Right cardiac atrium (tissue), 5 donors: ENCODE measurements around the gene FUOM. TPM values are rescaled to one million over a fixed set of nuclear protein-coding genes. Genes with fewer than 3 reads are reported as not detected.
"Not testable (repeated sequence)": the region's sequence is repeated elsewhere in the genome, so short reads cannot be mapped to it uniquely, and the experiment has no call there.

Experiments used
- ATAC-seq, 2 donors: fragments of 200-7000 bp; cut with Tn5 transposase; one replicate each; pipeline versions ENCODE4 v1.8.0 to v1.9.1; 2020; ENCODE audit warnings: moderate library complexity in 2 of 2, mild to moderate bottlenecking in 1 of 2
- DNase-seq, 3 donors: peaks; one replicate each; pipeline ENCODE4 v3.0.0-alpha.2; 2020
- H3K27ac ChIP-seq: one replicate; pipeline ENCODE4 v1.5.1; 2013; ENCODE audit warnings: mild to moderate bottlenecking, low read length, control low read depth, moderate library complexity
- H3K27me3 ChIP-seq: one replicate; pipeline ENCODE4 v1.6.1; 2013; ENCODE audit not compliant: control insufficient read depth, insufficient read depth
- H3K4me1 ChIP-seq: one replicate; pipeline ENCODE4 v1.6.1; 2013; ENCODE audit warnings: low read length; ENCODE audit not compliant: control insufficient read depth, insufficient read depth
- H3K4me3 ChIP-seq: one replicate; pipeline ENCODE4 v1.5.1; 2013; ENCODE audit warnings: low read length, control low read depth
- H3K9me3 ChIP-seq: one replicate; pipeline ENCODE4 v1.6.1; 2013; ENCODE audit warnings: low read length; ENCODE audit not compliant: control insufficient read depth
- WGBS: extraction: QIAGEN DNeasy Blood & Tissue Kit; methylation state at CpG from one replicate; pipeline ENCODE4 v1.1.7; 2013; 5-methylcytosine and 5-hydroxymethylcytosine counted together
- intact Hi-C, 4 donors: fragments of 100-400 bp; cut with DNase I; formaldehyde crosslinking; loops; one replicate each; pipeline versions ENCODE4 v1.11.0 to v1.14.0; 2022 to 2023
- polyA plus RNA-seq: library from polyadenylated mRNA; stranded (reverse); fragments of 200-250 nt; gene quantifications from one replicate; pipeline ENCODE4 v1.2.3, GENCODE V29; 2013
- total RNA-seq, 4 donors: library from RNA; stranded (reverse); fragmentation: NEBNext Ultra II Directional; extraction: Animal tissue kit (Norgen Biotek cat#: 25700); gene quantifications; one replicate each; pipeline ENCODE4 v1.2.1, GENCODE V29; 2021
- donor health status: healthy with polysubstance abuse.
- donor health status: DM: no; HTN: yes; CAD: no.
- donor health status: DM: no; HTN: no; CAD: no.
- donor health status: DM: no; HTN: yes; CAD: no; lungs with severe emphysema.
- donor health status: DM: yes; HTN: yes; CAD: no.

Gene FUOM
- total and polyA plus RNA-seq, 5 donors: 19.7 to 26.9 (median 23.3) TPM

DNA sequence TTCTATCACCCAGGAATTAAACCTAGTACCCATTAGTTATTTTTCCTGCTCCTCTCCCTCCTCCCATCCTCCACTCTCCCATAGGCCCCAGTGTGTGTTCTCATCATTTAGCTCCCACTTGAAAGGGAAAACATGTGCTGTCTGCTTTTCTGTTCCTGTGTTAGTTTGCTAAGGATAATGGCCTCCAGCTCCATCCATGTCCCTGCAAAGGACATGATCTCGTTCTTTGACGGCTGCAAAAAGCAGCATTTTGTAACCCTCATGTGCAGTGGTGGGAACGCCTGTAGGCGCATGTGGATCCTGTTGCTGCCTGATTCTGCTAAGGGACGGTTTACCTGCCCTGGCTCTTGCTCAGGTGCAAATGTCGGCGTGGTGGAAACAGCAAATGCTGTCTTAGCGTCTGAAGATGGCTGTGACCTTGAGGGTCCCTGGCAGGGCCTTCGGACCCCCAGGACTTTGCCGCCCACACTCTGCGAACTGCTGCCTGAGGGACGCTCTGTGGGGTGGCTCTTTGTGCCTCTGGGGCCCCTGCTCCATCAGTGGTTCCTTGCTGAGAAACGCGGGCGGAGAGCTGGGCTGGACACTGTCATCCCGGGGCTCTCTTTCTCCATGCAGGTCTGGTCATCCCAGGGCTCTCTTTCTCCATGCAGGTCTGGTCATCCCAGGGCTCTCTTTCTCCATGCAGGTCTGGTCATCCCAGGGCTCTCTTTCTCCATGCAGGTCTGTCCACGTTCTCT lies 30.6 kb upstream of the FUOM start:
- Histone ChIP-seq H3K27me3 (no peaks in the 10 kb centered on the region), H3K27ac (no peak overlapping the region), H3K4me3 (no peak overlapping the region), H3K9me3 (no peaks in the 10 kb centered on the region), H3K4me1 (no peaks in the 10 kb centered on the region)
- DNase-seq (peak in 2 of 3 donors; percentile 5 to 14), ATAC-seq (no peak)
- intact Hi-C loops: no loop called here
- 86% methylated on average over 17 of the region's 17 CpGs for WGBS

DNA sequence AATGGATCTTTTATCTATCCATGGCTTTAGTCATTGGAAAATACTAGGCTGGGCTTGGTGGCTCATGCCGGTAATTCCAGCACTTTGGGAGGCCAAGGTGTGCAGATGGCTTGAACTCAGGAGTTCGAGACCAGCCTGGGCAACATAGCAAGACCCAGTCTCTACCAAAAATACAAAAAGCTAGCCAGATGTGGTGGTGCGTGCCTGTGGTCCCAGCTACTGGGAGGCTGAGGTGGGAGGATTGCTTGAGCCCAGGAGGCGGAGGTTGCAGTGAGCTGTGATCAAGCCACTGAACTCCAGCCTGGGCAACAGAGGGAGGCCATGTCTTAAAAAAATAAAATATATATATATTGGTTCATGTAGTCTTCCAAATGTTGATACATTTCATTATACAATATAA lies 29.1 kb upstream of the FUOM start:
- WGBS: 100% methylated on average over 4 of the region's 4 CpGs
- H3K4me1 ChIP-seq, intact Hi-C loops, H3K9me3 ChIP-seq, H3K27ac ChIP-seq, H3K4me3 ChIP-seq, ATAC-seq, H3K27me3 ChIP-seq: not testable (repeated sequence)
- DNase-seq: peak in 1 of 3 donors; percentile 22

DNA sequence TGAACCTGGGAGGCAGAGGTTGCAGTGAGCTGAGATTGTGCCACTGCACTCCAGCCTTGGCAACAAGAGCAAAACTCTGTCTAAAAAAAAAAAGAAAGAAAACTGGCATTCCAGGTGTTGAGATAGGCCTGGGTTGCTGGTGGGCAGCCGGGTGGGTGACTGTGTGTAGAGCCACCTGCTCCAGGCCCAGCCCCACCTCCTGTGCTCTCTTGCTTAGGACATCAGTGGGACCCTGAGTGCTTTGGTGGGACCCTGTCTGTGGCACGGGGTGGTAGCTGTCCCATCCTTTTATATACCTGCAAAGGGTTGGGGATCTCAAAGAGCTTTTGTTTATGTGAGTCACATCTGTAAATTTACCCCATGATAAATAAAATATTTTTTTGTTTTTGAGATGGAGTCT lies 27.4 kb upstream of the FUOM start:
- Histone ChIP-seq H3K9me3 (no peaks in the 10 kb centered on the region), H3K27ac (no peak overlapping the region), H3K4me3 (no peak overlapping the region), H3K4me1 (no peaks in the 10 kb centered on the region), H3K27me3 (no peaks in the 10 kb centered on the region)
- peak in 2 of 3 donors; percentile 4 to 23 for DNase-seq
- ATAC-seq: no peak
- intact Hi-C loops: no loop called here
- WGBS: 92% methylated on average over 2 of the region's 2 CpGs

DNA sequence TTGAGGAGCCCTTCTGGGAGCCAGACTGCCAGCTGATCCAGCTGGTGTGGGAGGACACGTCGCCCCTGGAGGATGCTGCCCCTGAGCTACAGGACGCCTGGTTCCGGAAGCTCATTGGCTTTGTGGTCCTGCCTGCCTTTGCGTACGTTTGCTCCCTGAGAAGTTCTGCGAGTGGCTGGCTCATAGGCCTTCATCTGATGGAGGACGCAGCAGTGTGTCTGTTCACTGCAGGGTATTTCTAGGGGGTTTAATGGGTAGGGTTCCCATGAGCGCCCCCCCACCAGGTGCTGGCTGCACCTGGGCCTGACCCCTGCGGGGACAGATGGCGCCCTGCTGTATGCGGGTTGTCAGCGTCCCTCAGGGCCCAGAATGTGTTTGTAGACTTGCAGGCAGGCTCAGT lies 26.3 kb upstream of the FUOM start:
- H3K4me1 ChIP-seq: peaks cover 4% of the 10 kb centered on the region

DNA sequence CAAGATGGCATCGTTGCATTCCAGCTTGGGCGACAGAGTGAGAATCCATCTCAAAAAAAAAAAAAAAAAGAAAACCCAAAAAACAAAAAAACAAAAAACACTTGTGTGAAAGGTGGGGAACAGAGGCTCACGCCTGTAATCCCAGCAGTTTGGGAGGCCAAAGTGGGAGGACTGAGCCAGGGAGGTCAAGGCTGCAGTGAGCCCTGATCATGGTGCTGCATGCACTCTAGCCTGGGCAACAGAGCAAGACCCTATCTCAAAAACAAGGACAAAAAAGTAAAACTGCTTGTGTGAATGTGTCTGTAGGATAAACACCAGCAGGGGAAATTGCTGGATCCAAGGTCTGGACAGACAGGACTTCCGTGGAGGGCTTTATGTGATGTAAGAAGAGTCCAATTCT lies 25.7 kb upstream of the FUOM start:
- 93% methylated on average over 4 of the region's 4 CpGs for WGBS
- peaks cover 4% of the 10 kb centered on the region for H3K4me1 ChIP-seq
- ATAC-seq (no peak), DNase-seq (peak in 1 of 3 donors; percentile 9)
- intact Hi-C loops: no loop called here
- no peak overlapping the region for H3K4me3 ChIP-seq
- no peaks in the 10 kb centered on the region for H3K27me3 ChIP-seq
- no peak overlapping the region for H3K27ac ChIP-seq
- H3K9me3 ChIP-seq: no peaks in the 10 kb centered on the region

More for the DNA sequence above, 26.3 kb upstream of the FUOM start:
- no peak overlapping the region for H3K4me3 ChIP-seq
- no peak overlapping the region for H3K27ac ChIP-seq
- intact Hi-C loops: no loop called here
- no peaks in the 10 kb centered on the region for H3K9me3 ChIP-seq
- 90% methylated on average over 13 of the region's 13 CpGs for WGBS
- ATAC-seq: no peak
- H3K27me3 ChIP-seq: no peaks in the 10 kb centered on the region
- DNase-seq: peak in 2 of 3 donors; percentile 11 to 31

DNA sequence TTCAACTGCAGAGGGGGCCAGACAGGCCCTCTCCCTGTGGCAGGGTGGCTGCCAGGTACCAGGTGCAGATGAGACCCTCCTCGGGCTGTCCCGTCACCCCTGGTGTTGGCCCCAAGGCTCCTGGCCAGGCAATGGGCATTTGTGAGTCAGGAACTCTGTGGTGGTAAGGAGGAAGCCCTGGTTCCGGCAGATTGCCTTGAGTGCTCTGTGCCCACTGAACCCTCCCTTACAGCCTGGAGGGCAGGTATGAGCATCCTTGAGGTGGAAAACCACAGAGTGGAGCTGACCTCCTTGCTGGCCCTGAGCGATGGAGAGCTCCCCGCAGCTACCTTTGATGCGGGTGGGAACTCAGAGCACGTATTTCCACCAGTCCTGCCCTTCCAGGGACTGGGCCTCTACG lies 23.2 kb upstream of the FUOM start:
- Histone ChIP-seq H3K27me3 (no peaks in the 10 kb centered on the region), H3K9me3 (no peaks in the 10 kb centered on the region), H3K27ac (no peak overlapping the region), H3K4me1 (peaks cover 4% of the 10 kb centered on the region), H3K4me3 (no peak overlapping the region)
- WGBS: 84% methylated on average over 8 of the region's 8 CpGs
- DNase-seq (peak in 2 of 3 donors; percentile 40 to 49), ATAC-seq (no peak)
- intact Hi-C loops: no loop called here

DNA sequence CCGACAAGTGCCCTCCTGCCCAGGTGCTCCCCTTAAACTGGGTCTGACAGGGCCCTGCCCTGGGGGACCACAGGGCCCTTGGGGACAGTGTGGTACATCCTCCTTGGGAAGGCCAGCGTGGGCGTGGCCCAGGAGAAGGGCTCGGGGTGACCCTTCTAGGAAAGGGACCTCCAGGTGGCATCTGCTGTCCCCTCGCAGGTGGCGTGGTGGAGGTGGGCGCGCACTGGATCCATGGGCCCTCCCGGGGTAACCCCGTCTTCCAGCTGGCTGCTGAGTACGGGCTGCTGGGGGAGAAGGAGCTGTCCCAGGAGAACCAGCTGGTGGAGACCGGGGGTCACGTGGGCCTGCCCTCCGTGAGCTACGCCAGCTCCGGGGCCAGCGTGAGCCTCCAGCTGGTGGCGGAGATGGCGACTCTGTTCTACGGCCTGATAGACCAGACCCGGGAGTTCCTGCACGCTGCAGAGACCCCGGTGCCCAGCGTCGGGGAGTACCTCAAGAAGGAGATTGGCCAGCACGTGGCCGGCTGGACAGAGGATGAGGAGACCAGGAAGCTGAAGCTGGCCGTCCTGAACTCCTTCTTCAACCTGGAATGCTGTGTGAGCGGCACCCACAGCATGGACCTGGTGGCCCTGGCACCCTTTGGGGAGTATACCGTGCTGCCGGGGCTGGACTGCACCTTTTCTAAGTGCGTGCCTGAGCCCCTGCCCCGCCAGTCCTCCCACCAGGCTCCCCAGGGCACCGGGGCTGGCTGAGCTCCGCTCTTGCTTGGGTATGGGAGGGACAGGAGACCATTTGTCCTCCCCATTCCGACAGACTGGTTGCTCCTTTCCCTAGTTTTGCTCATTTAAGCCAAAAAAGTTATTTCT lies 22.2 kb upstream of the FUOM start:
- peak; percentile 42 to 76 (median 75) for DNase-seq
- Histone ChIP-seq H3K27ac (no peak overlapping the region), H3K4me3 (peak overlapping the region; percentile 92), H3K27me3 (no peaks in the 10 kb centered on the region), H3K4me1 (peaks cover 4% of the 10 kb centered on the region), H3K9me3 (no peaks in the 10 kb centered on the region)
- ATAC-seq: peak; percentile 0 to 9
- WGBS: 92% methylated on average over 36 of the region's 36 CpGs
- intact Hi-C loops: no loop called here

DNA sequence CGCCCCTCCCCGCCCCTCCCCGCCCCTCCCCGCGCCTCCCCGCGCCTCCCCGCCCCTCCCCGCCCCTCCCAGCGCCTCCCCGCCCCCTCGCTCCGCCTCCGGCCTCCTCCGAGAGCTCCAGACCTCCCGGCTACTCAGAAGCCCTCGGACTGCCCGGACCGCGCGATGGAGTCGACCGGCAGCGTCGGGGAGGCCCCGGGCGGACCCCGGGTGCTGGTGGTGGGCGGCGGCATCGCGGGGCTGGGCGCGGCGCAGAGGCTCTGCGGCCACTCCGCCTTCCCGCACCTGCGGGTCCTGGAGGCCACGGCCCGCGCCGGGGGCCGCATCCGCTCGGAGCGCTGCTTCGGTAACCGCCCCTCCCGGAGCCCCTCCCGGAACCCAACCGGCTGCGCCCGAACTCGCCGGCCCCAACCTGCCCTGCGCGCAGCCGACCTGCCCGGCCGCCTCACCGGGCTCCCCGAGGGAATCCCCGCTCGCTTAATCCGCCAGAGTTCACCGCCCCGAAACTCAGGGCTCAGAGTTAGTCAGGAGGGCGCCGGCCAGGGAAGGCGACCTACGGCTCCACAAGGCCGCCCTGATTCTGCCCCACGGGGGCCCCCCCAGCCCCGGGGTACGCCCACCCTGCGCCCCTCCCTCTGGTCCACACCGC lies 21.5 kb upstream of the FUOM start, which contains the start of gene PAOX:
Gene PAOX, plus strand, starts transcription at position 111 of the 649 bp plus-strand sequence. Its CDS starts 55 bp downstream, at position 166.
- DNase-seq (peak; percentile 77 to 93 (median 89)), ATAC-seq (peak; percentile 63 to 73)
- intact Hi-C loops: no loop called here
- H3K4me1 ChIP-seq: peaks cover 4% of the 10 kb centered on the region
- WGBS: 4% methylated on average over 68 of the region's 78 CpGs
- H3K27ac ChIP-seq: peak within 1 kb of the TSS; percentile 66
- no peaks in the 10 kb centered on the region for H3K9me3 ChIP-seq
- peak within 1 kb of the TSS; percentile 92 for H3K4me3 ChIP-seq
- H3K27me3 ChIP-seq: no peaks in the 10 kb centered on the region

DNA sequence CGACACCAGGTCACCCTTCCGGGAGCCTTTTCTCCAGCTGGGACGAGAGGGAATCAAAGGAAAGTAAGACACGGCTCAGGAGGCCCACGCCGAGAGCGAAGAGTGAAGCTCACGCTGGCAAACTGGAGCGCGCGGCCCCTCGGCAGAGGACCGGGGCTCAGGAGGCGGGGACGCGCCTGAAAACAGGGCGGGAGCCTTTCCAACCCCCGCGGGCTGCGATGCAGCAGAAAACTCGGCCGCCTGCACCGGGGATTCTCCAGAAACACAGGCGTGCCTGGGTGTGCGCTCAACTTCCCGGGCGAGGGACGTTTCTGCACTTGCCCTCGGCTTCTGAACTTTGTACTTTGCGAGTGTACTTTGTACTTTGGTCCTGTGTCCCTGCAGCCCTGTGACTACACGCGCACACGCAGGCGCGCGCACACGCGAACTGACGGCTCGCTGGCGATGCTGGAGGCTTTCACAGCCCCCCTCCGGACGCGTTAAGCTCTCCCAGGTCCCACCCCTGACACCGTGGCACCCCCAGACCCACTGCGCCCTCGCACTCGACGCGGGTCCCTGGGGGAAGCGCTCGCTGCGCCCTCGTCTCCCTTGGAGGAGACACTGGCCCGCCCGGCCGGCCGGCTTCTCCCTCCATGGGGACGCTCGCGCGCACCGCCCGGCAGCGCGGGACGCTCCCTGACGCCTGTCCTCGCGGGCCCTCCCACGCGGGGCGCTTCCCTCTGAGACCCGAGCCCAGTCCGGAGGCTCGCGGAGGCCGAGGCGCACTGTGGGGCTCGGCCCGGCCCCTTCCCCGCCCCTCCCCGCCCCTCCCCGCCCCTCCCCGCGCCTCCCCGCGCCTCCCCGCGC lies 20.7 kb upstream of the FUOM start:
- DNase-seq (peak; percentile 74 to 90 (median 90)), ATAC-seq (peak; percentile 84 to 88)
- intact Hi-C loops: no loop called here
- WGBS: under 1% methylated on average over 80 of the region's 90 CpGs
- no peaks in the 10 kb centered on the region for H3K9me3 ChIP-seq
- H3K27ac ChIP-seq: peak overlapping the region; percentile 66
- H3K4me1 ChIP-seq: peaks cover 4% of the 10 kb centered on the region
- H3K27me3 ChIP-seq: no peaks in the 10 kb centered on the region
- peak overlapping the region; percentile 80 for H3K4me3 ChIP-seq

DNA sequence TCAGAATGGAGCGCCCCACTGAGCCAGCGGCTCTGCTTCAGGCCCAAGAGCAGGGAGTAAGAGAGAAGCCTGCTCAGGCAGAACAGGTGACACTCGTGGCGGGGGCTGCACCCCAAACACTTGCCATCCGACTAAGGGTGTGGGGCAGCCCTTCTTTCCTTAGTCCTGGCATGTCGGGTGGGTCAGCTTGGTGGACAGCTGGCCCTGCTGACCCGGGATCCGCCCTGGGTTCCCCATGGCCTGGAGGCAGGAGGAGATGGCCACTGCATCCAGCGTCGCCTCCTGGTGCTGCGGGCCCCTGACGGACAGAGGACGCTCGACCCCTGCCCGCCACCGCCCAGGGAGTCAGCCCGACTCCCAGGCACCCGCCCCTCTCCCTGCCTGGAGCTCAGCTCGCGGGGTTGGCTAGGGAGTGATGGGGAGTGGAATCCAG lies 20.0 kb upstream of the FUOM start:
- ATAC-seq (peak; percentile 0 to 12), DNase-seq (no peak)
- 24% methylated on average over 20 of the region's 20 CpGs for WGBS
- no peaks in the 10 kb centered on the region for H3K9me3 ChIP-seq
- peaks cover 4% of the 10 kb centered on the region for H3K4me1 ChIP-seq
- no peaks in the 10 kb centered on the region for H3K27me3 ChIP-seq
- intact Hi-C loops: no loop called here
- H3K4me3 ChIP-seq: peak overlapping the region; percentile 80
- H3K27ac ChIP-seq: peak overlapping the region; percentile 39
